CD8-positive, alpha-beta memory T cell (primary cell): ENCODE data around the gene LIAS. TPM values are rescaled to one million over a fixed set of nuclear protein-coding genes. Genes with fewer than 3 reads are reported as not detected.

Experiments used
- CTCF ChIA-PET: fragments of 350-600 bp; sonication (Branson Sonifier 250); formaldehyde crosslinking; loops from one replicate; lab custom pipeline; 2021; ENCODE audit warnings: antibody characterized with exemption; lab: Charles Lee
- POLR2A ChIA-PET: fragments of 350-600 bp; sonication (Branson Sonifier 250); formaldehyde crosslinking; loops from one replicate; lab custom pipeline; 2021; ENCODE audit warnings: antibody characterized with exemption; lab: Charles Lee
- DNase-seq, 5 donors: peaks; one replicate each; pipeline versions ENCODE4 v3.0.0 to v3.0.0-alpha.2; 2020 to 2022; ENCODE audit warnings: mixed read lengths in 1 of 5
- H3K27ac ChIP-seq: one replicate; pipeline ENCODE4 v1.7.0; 2013; ENCODE audit warnings: low read depth, mild to moderate bottlenecking, low read length, moderate library complexity
- H3K27me3 ChIP-seq: 2 replicates; pipeline ENCODE4 v1.7.0; 2013; ENCODE audit warnings: low read length, mild to moderate bottlenecking; ENCODE audit not compliant: insufficient read depth, poor library complexity, severe bottlenecking
- H3K36me3 ChIP-seq: 2 replicates; pipeline ENCODE4 v1.7.0; 2013; ENCODE audit warnings: mild to moderate bottlenecking, low read length, moderate library complexity; ENCODE audit not compliant: insufficient read depth
- H3K4me1 ChIP-seq: 2 replicates; pipeline ENCODE4 v1.7.0; 2013; ENCODE audit warnings: mild to moderate bottlenecking, low read length, moderate library complexity; ENCODE audit not compliant: insufficient read depth
- H3K4me3 ChIP-seq: 2 replicates; pipeline ENCODE4 v1.7.0; 2013; ENCODE audit warnings: mild to moderate bottlenecking, low read length
- H3K9me3 ChIP-seq: 2 replicates; pipeline ENCODE4 v1.7.0; 2013; ENCODE audit warnings: mild to moderate bottlenecking, low read length
- H3K27ac Mint-ChIP-seq, 8 donors: one replicate each; pipeline ENCODE4 v1.8.0; 2020 to 2021; ENCODE audit warnings: mixed read lengths in 8 of 8, mild to moderate bottlenecking in 6 of 8, inconsistent platforms in 3 of 8, moderate library complexity in 3 of 8
- H3K27me3 Mint-ChIP-seq, 2 donors: one replicate each; pipeline ENCODE4 v1.8.0; 2020 to 2021; ENCODE audit warnings: mixed read lengths in 2 of 2, mild to moderate bottlenecking in 1 of 2, moderate library complexity in 1 of 2
- H3K36me3 Mint-ChIP-seq, 3 donors: one replicate each; pipeline ENCODE4 v1.8.0; 2020 to 2021; ENCODE audit warnings: mixed read lengths in 3 of 3, inconsistent platforms in 1 of 3, mild to moderate bottlenecking in 1 of 3
- H3K4me1 Mint-ChIP-seq, 3 donors: one replicate each; pipeline ENCODE4 v1.8.0; 2020 to 2021; ENCODE audit warnings: mixed read lengths in 3 of 3, inconsistent platforms in 1 of 3, mild to moderate bottlenecking in 1 of 3
- H3K4me3 Mint-ChIP-seq, 7 donors: one replicate each; pipeline ENCODE4 v1.8.0; 2020 to 2021; ENCODE audit warnings: mixed read lengths in 7 of 7, mild to moderate bottlenecking in 6 of 7, moderate library complexity in 4 of 7, inconsistent platforms in 2 of 7
- H3K9me3 Mint-ChIP-seq, 5 donors: one replicate each; pipeline ENCODE4 v1.8.0; 2020 to 2022; ENCODE audit warnings: mixed read lengths in 5 of 5, mild to moderate bottlenecking in 3 of 5, moderate library complexity in 2 of 5, inconsistent platforms in 1 of 5
- polyA plus RNA-seq: library from polyadenylated mRNA; unstranded; fragments of 300-500 nt; fragmentation: Illumina TruSeq; gene quantifications from one replicate; pipeline ENCODE4 v1.2.3, GENCODE V29; 2021
- total RNA-seq, 2 experiments: library from RNA; stranded (reverse); gene quantifications; one replicate each; pipeline ENCODE4 v1.2.3, GENCODE V29; 2021

LIAS gene
- total and polyA plus RNA-seq, 3 experiments from 2014 or later = 13.0 to 38.0 (median 34.0) TPM

- Mint-ChIP-seq H3K36me3 (peaks cover 0 to 51% (median 20%) of the 10 kb centered on the region in 3 donors), H3K27me3 (no peaks in the 10 kb centered on the region), H3K27ac (peak overlapping the region in 6 of 8 donors; percentile 35 to 83 (median 60)), H3K4me3 (no peak overlapping the region), H3K4me1 (peaks cover 7 to 29% (median 15%) of the 10 kb centered on the region in 3 donors), H3K9me3 (no peaks in the 10 kb centered on the region)
- Histone ChIP-seq H3K36me3 (peaks cover 32% of the 10 kb centered on the region), H3K4me1 (peaks cover 9% of the 10 kb centered on the region), H3K4me3 (no peak overlapping the region), H3K9me3 (no peaks in the 10 kb centered on the region), H3K27me3 (no peaks in the 10 kb centered on the region), H3K27ac (no peak overlapping the region)
- no peak for DNase-seq
- POLR2A ChIA-PET = no interaction called here
- CTCF ChIA-PET = no interaction called here
Observed at GRCh38 chr4:39450618-39451017, 8.2 kb upstream of the LIAS start.

- DNase-seq = no peak
- Histone ChIP-seq H3K4me3 (no peak overlapping the region), H3K27ac (no peak overlapping the region), H3K27me3 (no peaks in the 10 kb centered on the region), H3K36me3 (peaks cover 38% of the 10 kb centered on the region), H3K9me3 (no peaks in the 10 kb centered on the region), H3K4me1 (peaks cover 12% of the 10 kb centered on the region)
- H3K9me3 Mint-ChIP-seq = no peaks in the 10 kb centered on the region
- H3K27ac Mint-ChIP-seq = peak overlapping the region in 4 of 8 donors; percentile 18 to 80 (median 60)
- peak overlapping the region in 1 of 7 donors; percentile 30 for H3K4me3 Mint-ChIP-seq
- ChIA-PET CTCF (no interaction called here), POLR2A (no interaction called here)
- H3K36me3 Mint-ChIP-seq = peaks cover 0 to 59% (median 22%) of the 10 kb centered on the region in 3 donors
- no peaks in the 10 kb centered on the region for H3K27me3 Mint-ChIP-seq
- H3K4me1 Mint-ChIP-seq = peaks cover 13 to 38% (median 24%) of the 10 kb centered on the region in 3 donors
Observed at GRCh38 chr4:39451423-39452023, 7.3 kb upstream of the LIAS start.

GRCh38 chr4:39452153-39452859, 6.5 kb upstream of the LIAS start:
- H3K4me1 ChIP-seq = peaks cover 15% of the 10 kb centered on the region
- peaks cover 45% of the 10 kb centered on the region for H3K36me3 ChIP-seq
- H3K27ac Mint-ChIP-seq = peak overlapping the region in 3 of 8 donors; percentile 37 to 80 (median 58)
- peaks cover 20 to 41% (median 32%) of the 10 kb centered on the region in 3 donors for H3K4me1 Mint-ChIP-seq
- H3K27me3 Mint-ChIP-seq = no peaks in the 10 kb centered on the region
- H3K9me3 ChIP-seq = no peaks in the 10 kb centered on the region
- H3K4me3 Mint-ChIP-seq = no peak overlapping the region
- no peak overlapping the region for H3K27ac ChIP-seq
- no peaks in the 10 kb centered on the region for H3K27me3 ChIP-seq
- no peak for DNase-seq
- H3K36me3 Mint-ChIP-seq = peaks cover 3 to 66% (median 28%) of the 10 kb centered on the region in 3 donors
- H3K9me3 Mint-ChIP-seq = no peaks in the 10 kb centered on the region
- CTCF ChIA-PET = no interaction called here
- POLR2A ChIA-PET = no interaction called here
- no peak overlapping the region for H3K4me3 ChIP-seq

GRCh38 chr4:39452860-39453587, 5.8 kb upstream of the LIAS start:
- peak overlapping the region in 2 of 8 donors; percentile 38 to 80 for H3K27ac Mint-ChIP-seq
- H3K4me3 ChIP-seq = no peak overlapping the region
- no peak for DNase-seq
- ChIA-PET POLR2A (interaction anchor here (0.6 kb wide), 1 partner anchor 106 kb away, joined by 5 read pairs; no protein-coding TSS in a partner anchor), CTCF (no interaction called here)
- H3K4me1 Mint-ChIP-seq = peaks cover 25 to 41% (median 39%) of the 10 kb centered on the region in 3 donors
- H3K27me3 Mint-ChIP-seq = no peaks in the 10 kb centered on the region
- no peak overlapping the region for H3K27ac ChIP-seq
- peaks cover 18% of the 10 kb centered on the region for H3K4me1 ChIP-seq
- H3K36me3 ChIP-seq = peaks cover 51% of the 10 kb centered on the region
- H3K36me3 Mint-ChIP-seq = peaks cover 5 to 74% (median 31%) of the 10 kb centered on the region in 3 donors
- no peaks in the 10 kb centered on the region for H3K9me3 ChIP-seq
- no peaks in the 10 kb centered on the region for H3K27me3 ChIP-seq
- H3K9me3 Mint-ChIP-seq = no peaks in the 10 kb centered on the region
- peak overlapping the region in 1 of 7 donors; percentile 34 for H3K4me3 Mint-ChIP-seq

- Mint-ChIP-seq H3K4me3 (no peak overlapping the region), H3K36me3 (peaks cover 5 to 81% (median 31%) of the 10 kb centered on the region in 3 donors), H3K27me3 (no peaks in the 10 kb centered on the region), H3K9me3 (no peaks in the 10 kb centered on the region), H3K4me1 (peaks cover 29 to 45% (median 44%) of the 10 kb centered on the region in 3 donors), H3K27ac (peak overlapping the region in 1 of 8 donors; percentile 80)
- no peak for DNase-seq
- Histone ChIP-seq H3K9me3 (no peaks in the 10 kb centered on the region), H3K27me3 (no peaks in the 10 kb centered on the region), H3K4me3 (no peak overlapping the region), H3K36me3 (peaks cover 51% of the 10 kb centered on the region), H3K27ac (no peak overlapping the region), H3K4me1 (peaks cover 18% of the 10 kb centered on the region)
- ChIA-PET POLR2A (interaction anchor here (0.6 kb wide), 1 partner anchor 105 kb away, joined by 5 read pairs; no protein-coding TSS in a partner anchor), CTCF (no interaction called here)
Observed at GRCh38 chr4:39453738-39454137, 5.1 kb upstream of the LIAS start.

- no peaks in the 10 kb centered on the region for H3K9me3 ChIP-seq
- H3K27me3 Mint-ChIP-seq = no peaks in the 10 kb centered on the region
- H3K4me1 ChIP-seq = peaks cover 26% of the 10 kb centered on the region
- ChIA-PET CTCF (no interaction called here), POLR2A (interaction anchor here (0.6 kb wide), 1 partner anchor 171 kb away, joined by 4 read pairs; no protein-coding TSS in a partner anchor)
- H3K36me3 ChIP-seq = peaks cover 51% of the 10 kb centered on the region
- H3K4me3 Mint-ChIP-seq = no peak overlapping the region
- no peak overlapping the region for H3K27ac ChIP-seq
- DNase-seq = no peak
- no peak overlapping the region for H3K4me3 ChIP-seq
- H3K9me3 Mint-ChIP-seq = no peaks in the 10 kb centered on the region
- H3K27ac Mint-ChIP-seq = peak overlapping the region in 5 of 8 donors; percentile 23 to 100 (median 69)
- peaks cover 5 to 84% (median 31%) of the 10 kb centered on the region in 3 donors for H3K36me3 Mint-ChIP-seq
- H3K4me1 Mint-ChIP-seq = peaks cover 39 to 56% (median 55%) of the 10 kb centered on the region in 3 donors
- no peaks in the 10 kb centered on the region for H3K27me3 ChIP-seq
Observed at GRCh38 chr4:39455486-39455885, 3.4 kb upstream of the LIAS start.

- no peaks in the 10 kb centered on the region for H3K27me3 Mint-ChIP-seq
- peak overlapping the region; percentile 85 for H3K4me3 ChIP-seq
Observed at GRCh38 chr4:39456946-39457763, 1.7 kb upstream of the LIAS start.

More at GRCh38 chr4:39456946-39457763, 1.7 kb upstream of the LIAS start:
- H3K27ac Mint-ChIP-seq = peak overlapping the region; percentile 88 to 100 (median 100)
- H3K4me3 Mint-ChIP-seq = peak overlapping the region; percentile 91 to 99 (median 98)
- peaks cover 26% of the 10 kb centered on the region for H3K4me1 ChIP-seq
- POLR2A ChIA-PET = interaction anchor here (0.7 to 3.2 kb wide), 5 partner anchors 8 to 275 kb away, joined by 3 to 25 read pairs (median 4); partner anchors contain the start of genes RFC1 and WDR19
- peaks cover 41% of the 10 kb centered on the region for H3K36me3 ChIP-seq
- peaks cover 38 to 64% (median 58%) of the 10 kb centered on the region in 3 donors for H3K4me1 Mint-ChIP-seq
- peaks cover 5 to 77% (median 26%) of the 10 kb centered on the region in 3 donors for H3K36me3 Mint-ChIP-seq
- DNase-seq = no peak
- H3K27ac ChIP-seq = peak overlapping the region; percentile 99
- no peaks in the 10 kb centered on the region for H3K9me3 Mint-ChIP-seq
- no peaks in the 10 kb centered on the region for H3K27me3 ChIP-seq
- CTCF ChIA-PET = interaction anchor here (1.0 to 1.5 kb wide), 2 partner anchors 91 to 525 kb away, joined by 3 to 4 read pairs; partner anchors contain the start of gene RFC1
- no peaks in the 10 kb centered on the region for H3K9me3 ChIP-seq
